Osteoblast (primary cell): Measurements from ENCODE around the gene VSIG10. TPM values are rescaled to one million over a fixed set of nuclear protein-coding genes. Genes with fewer than 3 reads are reported as not detected.
"Not testable (repeated sequence)": the region's sequence is repeated elsewhere in the genome, so short reads cannot be mapped to it uniquely, and the experiment has no call there.

Experiments used
- DNase-seq: peaks from one replicate; pipeline ENCODE4 v3.0.0; 2011; ENCODE audit warnings: low spot score, mixed read lengths; ENCODE audit not compliant: insufficient read length; ENCODE audit errors: missing footprints
- H2AFZ ChIP-seq: 2 replicates; pipeline ENCODE4 v1.6.0; 2011; ENCODE audit warnings: mild to moderate bottlenecking, low read length
- H3K27ac ChIP-seq: 2 replicates; pipeline ENCODE4 v1.5.1; 2011; ENCODE audit warnings: mild to moderate bottlenecking, low read depth, low read length, moderate library complexity
- H3K27me3 ChIP-seq: 2 replicates; pipeline ENCODE4 v1.6.0; 2012; ENCODE audit warnings: mild to moderate bottlenecking, control low read depth, inconsistent platforms, low read length, moderate library complexity; ENCODE audit not compliant: insufficient read depth
- H3K36me3 ChIP-seq: 2 replicates; pipeline ENCODE4 v1.5.1; 2011; ENCODE audit warnings: mild to moderate bottlenecking, low read length, control low read depth, moderate library complexity; ENCODE audit not compliant: insufficient read depth
- H3K4me1 ChIP-seq: 2 replicates; pipeline ENCODE4 v1.5.1; 2011; ENCODE audit warnings: mild to moderate bottlenecking, low read length, control low read depth, moderate library complexity; ENCODE audit not compliant: insufficient read depth
- H3K4me2 ChIP-seq: 2 replicates; pipeline ENCODE4 v1.6.0; 2011; ENCODE audit warnings: mild to moderate bottlenecking, low read length; ENCODE audit not compliant: insufficient read depth
- H3K4me3 ChIP-seq: fragments of 200-600 bp; sonication (generic); 3 replicates; pipeline ENCODE4 v1.5.1; 2012; ENCODE audit warnings: mild to moderate bottlenecking, low read length, inconsistent platforms; ENCODE audit not compliant: insufficient read depth
- H3K79me2 ChIP-seq: 2 replicates; pipeline ENCODE4 v1.6.0; 2012; ENCODE audit warnings: mild to moderate bottlenecking, low read length, control low read depth, inconsistent platforms; ENCODE audit not compliant: insufficient read depth
- H3K9me3 ChIP-seq: 2 replicates; pipeline ENCODE4 v1.5.1; 2011; ENCODE audit warnings: low read depth, low read length, control low read depth
- H4K20me1 ChIP-seq: 2 replicates; pipeline ENCODE4 v1.6.0; 2012; ENCODE audit warnings: mild to moderate bottlenecking, low read length, control low read depth; ENCODE audit not compliant: insufficient read depth
- CTCF ChIP-seq: IDR thresholded peaks from 2 replicates; pipeline ENCODE4 v1.5.1; 2011; ENCODE audit warnings: mild to moderate bottlenecking, low read depth, low read length, moderate library complexity; ENCODE audit errors: extremely low read depth
- total RNA-seq: library from RNA; depleted of rRNA; stranded (reverse); fragments of >200 nt; gene quantifications from 2 replicates; pipeline ENCODE4 v1.2.3, GENCODE V29; 2012

Gene VSIG10
- total RNA-seq, 1 donor: 30.4 TPM

DNA sequence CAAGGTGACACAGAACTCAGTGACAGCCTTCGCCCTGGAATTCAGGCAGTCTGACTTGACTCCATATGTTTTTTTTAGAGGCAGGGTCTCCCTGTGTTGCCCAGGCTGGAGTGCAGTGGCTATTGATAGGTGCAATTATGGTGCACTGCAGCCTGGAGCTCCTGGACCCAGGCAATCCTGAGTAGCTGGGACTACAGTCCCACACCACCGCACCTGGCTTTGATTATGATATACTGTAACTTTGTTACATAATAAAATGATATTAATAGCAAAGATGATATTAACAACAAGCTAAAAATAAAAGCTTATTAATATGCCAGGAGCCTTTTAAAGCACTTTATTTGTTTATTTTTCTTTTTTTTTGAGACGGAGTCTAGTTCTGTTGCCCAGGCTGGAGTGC, 9.8 kb downstream of the VSIG10 start:
- no peaks in the 10 kb centered on the region for H3K79me2 ChIP-seq
- no peaks in the 10 kb centered on the region for H3K36me3 ChIP-seq
- H3K4me3 ChIP-seq: no peak overlapping the region
- TF ChIP-seq CTCF: no peak
- no peaks in the 10 kb centered on the region for H3K4me1 ChIP-seq
- H3K27ac ChIP-seq: no peak overlapping the region
- H3K9me3 ChIP-seq: no peaks in the 10 kb centered on the region
- no peaks in the 10 kb centered on the region for H3K27me3 ChIP-seq
- DNase-seq: no peak
- H2AFZ ChIP-seq: no peak overlapping the region
- H3K4me2 ChIP-seq: no peak overlapping the region
- no peaks in the 10 kb centered on the region for H4K20me1 ChIP-seq

- Histone ChIP-seq H3K9me3 (no peaks in the 10 kb centered on the region), H4K20me1 (no peaks in the 10 kb centered on the region), H3K4me2 (no peak overlapping the region), H3K4me3 (no peak overlapping the region), H3K4me1 (no peaks in the 10 kb centered on the region), H2AFZ (no peak overlapping the region), H3K36me3 (no peaks in the 10 kb centered on the region), H3K27me3 (no peaks in the 10 kb centered on the region), H3K79me2 (no peaks in the 10 kb centered on the region), H3K27ac (no peak overlapping the region)
- DNase-seq: no peak
- TF ChIP-seq CTCF: no peak
Observed at GRCh38 chr12:118089782-118090181, 14.0 kb downstream of the VSIG10 start.

DNA sequence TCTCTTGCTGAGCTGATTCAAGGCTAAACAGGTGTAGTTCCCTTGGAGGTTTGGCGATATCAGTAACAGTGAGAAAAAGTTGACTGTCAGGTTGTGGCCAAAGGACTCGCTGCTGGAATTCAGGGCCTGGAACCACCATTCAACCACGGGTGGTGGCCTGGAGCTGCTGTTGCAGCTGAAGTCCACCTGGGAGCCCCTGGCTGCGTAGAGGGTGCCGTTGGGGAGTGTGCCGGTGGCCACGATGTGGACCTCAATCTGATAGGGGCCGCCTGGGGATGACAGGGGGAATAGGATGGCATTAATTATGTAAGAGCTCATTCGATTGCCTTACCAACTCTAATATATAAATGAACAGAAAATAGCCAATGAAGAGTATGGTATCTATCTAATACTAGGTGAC, 21.6 kb downstream of the VSIG10 start:
- Histone ChIP-seq H3K79me2 (no peaks in the 10 kb centered on the region), H3K27ac (no peak overlapping the region), H2AFZ (no peak overlapping the region), H3K4me1 (no peaks in the 10 kb centered on the region), H3K4me3 (no peak overlapping the region), H3K27me3 (no peaks in the 10 kb centered on the region), H4K20me1 (no peaks in the 10 kb centered on the region), H3K9me3 (no peaks in the 10 kb centered on the region), H3K4me2 (no peak overlapping the region), H3K36me3 (no peaks in the 10 kb centered on the region)
- TF ChIP-seq CTCF: no peak
- DNase-seq: no peak

GRCh38 chr12:118081521-118081920, 22.3 kb downstream of the VSIG10 start:
- H3K4me2 ChIP-seq, H3K4me1 ChIP-seq, H3K27me3 ChIP-seq, DNase-seq, H3K79me2 ChIP-seq, H4K20me1 ChIP-seq, H3K36me3 ChIP-seq, H3K4me3 ChIP-seq, H3K9me3 ChIP-seq, H3K27ac ChIP-seq, H2AFZ ChIP-seq: not testable (repeated sequence)

DNA sequence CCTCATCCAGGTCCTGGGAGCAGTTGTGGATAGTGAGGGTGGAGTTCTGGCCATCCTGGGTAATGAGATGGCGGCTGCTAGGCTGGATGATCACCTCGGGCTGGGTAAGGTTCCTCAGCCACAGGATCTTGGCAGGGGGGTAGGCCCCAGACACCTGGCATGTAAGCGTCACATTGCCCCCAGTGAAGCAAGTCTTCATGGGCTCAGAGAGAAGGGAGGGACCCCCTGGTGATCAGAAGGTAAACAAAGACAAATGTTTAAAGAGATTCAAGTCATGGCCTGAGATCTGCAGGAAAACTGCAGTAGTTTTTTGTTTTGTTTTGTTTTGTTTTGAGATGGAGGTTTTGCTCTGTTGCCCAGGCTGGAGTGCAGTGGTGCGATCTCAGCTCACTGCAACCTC, 30.0 kb downstream of the VSIG10 start:
- Histone ChIP-seq H3K79me2 (no peaks in the 10 kb centered on the region), H3K4me1 (no peaks in the 10 kb centered on the region), H3K27me3 (no peaks in the 10 kb centered on the region), H3K9me3 (no peaks in the 10 kb centered on the region), H3K4me2 (no peak overlapping the region), H3K4me3 (no peak overlapping the region), H3K27ac (no peak overlapping the region), H3K36me3 (no peaks in the 10 kb centered on the region), H2AFZ (no peak overlapping the region), H4K20me1 (no peaks in the 10 kb centered on the region)
- TF ChIP-seq CTCF: no peak
- no peak for DNase-seq
